Gastroesophageal sphincter (tissue), 3 donors: ENCODE measurements around the gene LRRC47.

Experiments used
- CTCF ChIP-seq, 4 experiments: fragments of 200-600 bp in 2 of 4; fragments of 450-650 bp in 2 of 4; sonication (generic) in 1 of 4; IDR thresholded peaks; one replicate each; pipeline ENCODE4 v1.5.1; 2017 to 2019; ENCODE audit warnings: antibody characterized with exemption in 4 of 4, mild to moderate bottlenecking in 2 of 4, moderate library complexity in 2 of 4
- EP300 ChIP-seq: sonication (generic); formaldehyde crosslinking; IDR thresholded peaks from one replicate; pipeline ENCODE4 v1.6.1; 2017; ENCODE audit warnings: antibody characterized with exemption, mild to moderate bottlenecking

GRCh38 chr1:3747522-3747848 lies 48.8 kb downstream of the LRRC47 start:
- no peak for TF ChIP-seq CTCF (IDR thresholded peaks at IDR 0.05)
- TF ChIP-seq EP300, result no peak
